Frontal cortex (tissue), 4 donors: ENCODE data around the gene CTIF. TPM values are rescaled to one million over a fixed set of nuclear protein-coding genes. Genes with fewer than 3 reads are reported as not detected.
A peak's percentile ranks its signal among the peaks of the same experiment; 100 is the strongest.

Experiments
- DNase-seq, 2 donors: peaks; one replicate each; pipeline ENCODE4 v3.0.0; 2012; ENCODE audit warnings: low spot score in 2 of 2
- FAIRE-seq: peaks from 2 replicates; lab custom pipeline; 2012; peaks lifted over from hg19 to GRCh38; lab: Jason Lieb, UNC
- total RNA-seq: library from RNA; depleted of rRNA; stranded (reverse); fragments of >200 nt; gene quantifications from one replicate; pipeline ENCODE4 v1.2.3, GENCODE V29; 2014
- donor health status: control.
- donor health status: control.
- donor health status: control.

CTIF gene
- total RNA-seq, 1 donor from 2014 or later = 42.0 TPM

- DNase-seq = no peak
- FAIRE-seq = no peak
Measured at GRCh38 chr18:48658721-48659120, 119.9 kb downstream of the CTIF start.

- no peak for FAIRE-seq
- DNase-seq = no peak
Measured at GRCh38 chr18:48659188-48660009, 120.6 kb downstream of the CTIF start.

GRCh38 chr18:48660346-48661228 is 121.8 kb downstream of the CTIF start:
- DNase-seq = no peak
- no peak for FAIRE-seq

GRCh38 chr18:48661421-48661820 is 122.6 kb downstream of the CTIF start:
- DNase-seq = no peak
- FAIRE-seq = no peak

- no peak for DNase-seq
- FAIRE-seq = no peak
Measured at GRCh38 chr18:48662011-48662661, 123.3 kb downstream of the CTIF start.

- no peak for DNase-seq
Measured at GRCh38 chr18:48663096-48663930, 124.5 kb downstream of the CTIF start.

GRCh38 chr18:48663931-48664847 is 125.4 kb downstream of the CTIF start:
- peak; percentile 59 to 81 for DNase-seq
- no peak for FAIRE-seq

More at GRCh38 chr18:48663096-48663930, 124.5 kb downstream of the CTIF start:
- no peak for FAIRE-seq

- no peak for FAIRE-seq
- no peak for DNase-seq
Measured at GRCh38 chr18:48665654-48666053, 126.8 kb downstream of the CTIF start.

- FAIRE-seq (no peak), DNase-seq (no peak)
Measured at GRCh38 chr18:48666613-48667012, 127.8 kb downstream of the CTIF start.

- DNase-seq (peak in 1 of 2 donors; percentile 50), FAIRE-seq (no peak)
Measured at GRCh38 chr18:48667276-48668254, 128.7 kb downstream of the CTIF start.

- no peak for FAIRE-seq
Measured at GRCh38 chr18:48668466-48669179, 129.8 kb downstream of the CTIF start.

GRCh38 chr18:48669180-48669675 is 130.4 kb downstream of the CTIF start:
- FAIRE-seq (no peak), DNase-seq (no peak)

More at GRCh38 chr18:48668466-48669179, 129.8 kb downstream of the CTIF start:
- DNase-seq = no peak

- DNase-seq = no peak
- FAIRE-seq = no peak
Measured at GRCh38 chr18:48669991-48670750, 131.3 kb downstream of the CTIF start.

- DNase-seq (no peak), FAIRE-seq (no peak)
Measured at GRCh38 chr18:48670751-48671560, 132.1 kb downstream of the CTIF start.

GRCh38 chr18:48671561-48671945 is 132.7 kb downstream of the CTIF start:
- FAIRE-seq (no peak), DNase-seq (no peak)
